Measurements from ENCODE around the gene PRPF18.

The PRPF18 gene

GRCh38 chr10:13631594-13631993 lies 44.8 kb downstream of the PRPF18 start:
- Histone ChIP-seq H3K27me3 (ENCODE audit: control insufficient read depth, insufficient read depth, low read length) (no peaks in the 10 kb centered on the region), H3K36me3 (ENCODE audit: control insufficient read depth, insufficient read depth, low read length) (no peaks in the 10 kb centered on the region), H3K4me1 (ENCODE audit: control insufficient read depth, insufficient read depth, low read length) (peaks cover 5% of the 10 kb centered on the region), H3K4me3 (ENCODE audit: low read length) (no peak overlapping the region), H3K9ac (ENCODE audit: low read length) (no peak overlapping the region), H3K9me3 (ENCODE audit: control insufficient read depth, low read length) (no peaks in the 10 kb centered on the region)

GRCh38 chr10:13632440-13632839 lies 45.7 kb downstream of the PRPF18 start:
- Histone ChIP-seq H3K4me3 (ENCODE audit: low read length) (no peak overlapping the region), H3K4me1 (ENCODE audit: control insufficient read depth, insufficient read depth, low read length) (peaks cover 13% of the 10 kb centered on the region), H3K27me3 (ENCODE audit: control insufficient read depth, insufficient read depth, low read length) (no peaks in the 10 kb centered on the region), H3K36me3 (ENCODE audit: control insufficient read depth, insufficient read depth, low read length) (no peaks in the 10 kb centered on the region), H3K9me3 (ENCODE audit: control insufficient read depth, low read length) (no peaks in the 10 kb centered on the region), H3K9ac (ENCODE audit: low read length) (no peak overlapping the region)

- H3K4me3 ChIP-seq (ENCODE audit: low read length) = no peak overlapping the region
- H3K9ac ChIP-seq (ENCODE audit: low read length) = no peak overlapping the region
- peaks cover 13% of the 10 kb centered on the region for H3K4me1 ChIP-seq (ENCODE audit: control insufficient read depth, insufficient read depth, low read length)
- no peaks in the 10 kb centered on the region for H3K27me3 ChIP-seq (ENCODE audit: control insufficient read depth, insufficient read depth, low read length)
- H3K9me3 ChIP-seq (ENCODE audit: control insufficient read depth, low read length) = no peaks in the 10 kb centered on the region
- no peaks in the 10 kb centered on the region for H3K36me3 ChIP-seq (ENCODE audit: control insufficient read depth, insufficient read depth, low read length)
Measured at GRCh38 chr10:13632884-13633440, 46.2 kb downstream of the PRPF18 start.

- H3K36me3 ChIP-seq (ENCODE audit: control insufficient read depth, insufficient read depth, low read length) = no peaks in the 10 kb centered on the region
- no peak overlapping the region for H3K9ac ChIP-seq (ENCODE audit: low read length)
- peaks cover 13% of the 10 kb centered on the region for H3K4me1 ChIP-seq (ENCODE audit: control insufficient read depth, insufficient read depth, low read length)
- no peak overlapping the region for H3K4me3 ChIP-seq (ENCODE audit: low read length)
- no peaks in the 10 kb centered on the region for H3K27me3 ChIP-seq (ENCODE audit: control insufficient read depth, insufficient read depth, low read length)
- H3K9me3 ChIP-seq (ENCODE audit: control insufficient read depth, low read length) = no peaks in the 10 kb centered on the region
Measured at GRCh38 chr10:13633689-13634088, 46.9 kb downstream of the PRPF18 start.

GRCh38 chr10:13634207-13634606 lies 47.4 kb downstream of the PRPF18 start:
- Histone ChIP-seq H3K4me3 (ENCODE audit: low read length) (no peak overlapping the region), H3K27me3 (ENCODE audit: control insufficient read depth, insufficient read depth, low read length) (no peaks in the 10 kb centered on the region), H3K4me1 (ENCODE audit: control insufficient read depth, insufficient read depth, low read length) (peaks cover 13% of the 10 kb centered on the region), H3K9me3 (ENCODE audit: control insufficient read depth, low read length) (no peaks in the 10 kb centered on the region), H3K36me3 (ENCODE audit: control insufficient read depth, insufficient read depth, low read length) (no peaks in the 10 kb centered on the region), H3K9ac (ENCODE audit: low read length) (no peak overlapping the region)

GRCh38 chr10:13636776-13637175 lies 50.0 kb downstream of the PRPF18 start:
- Histone ChIP-seq H3K36me3 (ENCODE audit: control insufficient read depth, insufficient read depth, low read length) (no peaks in the 10 kb centered on the region), H3K4me3 (ENCODE audit: low read length) (no peak overlapping the region), H3K4me1 (ENCODE audit: control insufficient read depth, insufficient read depth, low read length) (peaks cover 13% of the 10 kb centered on the region), H3K9me3 (ENCODE audit: control insufficient read depth, low read length) (no peaks in the 10 kb centered on the region), H3K9ac (ENCODE audit: low read length) (no peak overlapping the region), H3K27me3 (ENCODE audit: control insufficient read depth, insufficient read depth, low read length) (no peaks in the 10 kb centered on the region)

GRCh38 chr10:13637303-13637856 lies 50.6 kb downstream of the PRPF18 start:
- Histone ChIP-seq H3K4me3 (ENCODE audit: low read length) (no peak overlapping the region), H3K4me1 (ENCODE audit: control insufficient read depth, insufficient read depth, low read length) (peaks cover 13% of the 10 kb centered on the region), H3K9ac (ENCODE audit: low read length) (no peak overlapping the region), H3K27me3 (ENCODE audit: control insufficient read depth, insufficient read depth, low read length) (no peaks in the 10 kb centered on the region), H3K36me3 (ENCODE audit: control insufficient read depth, insufficient read depth, low read length) (peaks cover 1% of the 10 kb centered on the region), H3K9me3 (ENCODE audit: control insufficient read depth, low read length) (no peaks in the 10 kb centered on the region)

GRCh38 chr10:13637894-13638293 lies 51.1 kb downstream of the PRPF18 start:
- Histone ChIP-seq H3K9ac (ENCODE audit: low read length) (no peak overlapping the region), H3K9me3 (ENCODE audit: control insufficient read depth, low read length) (no peaks in the 10 kb centered on the region), H3K36me3 (ENCODE audit: control insufficient read depth, insufficient read depth, low read length) (peaks cover 4% of the 10 kb centered on the region), H3K4me3 (ENCODE audit: low read length) (no peak overlapping the region), H3K27me3 (ENCODE audit: control insufficient read depth, insufficient read depth, low read length) (no peaks in the 10 kb centered on the region), H3K4me1 (ENCODE audit: control insufficient read depth, insufficient read depth, low read length) (peaks cover 13% of the 10 kb centered on the region)

- Histone ChIP-seq H3K36me3 (ENCODE audit: control insufficient read depth, insufficient read depth, low read length) (peaks cover 9% of the 10 kb centered on the region), H3K4me3 (ENCODE audit: low read length) (no peak overlapping the region)
Measured at GRCh38 chr10:13642293-13642692, 55.5 kb downstream of the PRPF18 start.

GRCh38 chr10:13643016-13643415 lies 56.3 kb downstream of the PRPF18 start:
- Histone ChIP-seq H3K4me3 (ENCODE audit: low read length) (no peak overlapping the region), H3K36me3 (ENCODE audit: control insufficient read depth, insufficient read depth, low read length) (peaks cover 9% of the 10 kb centered on the region), H3K27me3 (ENCODE audit: control insufficient read depth, insufficient read depth, low read length) (no peaks in the 10 kb centered on the region), H3K4me1 (ENCODE audit: control insufficient read depth, insufficient read depth, low read length) (no peaks in the 10 kb centered on the region), H3K9me3 (ENCODE audit: control insufficient read depth, low read length) (no peaks in the 10 kb centered on the region), H3K9ac (ENCODE audit: low read length) (no peak overlapping the region)

More at GRCh38 chr10:13642293-13642692, 55.5 kb downstream of the PRPF18 start:
- H3K9ac ChIP-seq (ENCODE audit: low read length) = no peak overlapping the region
- H3K4me1 ChIP-seq (ENCODE audit: control insufficient read depth, insufficient read depth, low read length) = peaks cover 2% of the 10 kb centered on the region
- H3K9me3 ChIP-seq (ENCODE audit: control insufficient read depth, low read length) = no peaks in the 10 kb centered on the region
- no peaks in the 10 kb centered on the region for H3K27me3 ChIP-seq (ENCODE audit: control insufficient read depth, insufficient read depth, low read length)

- Histone ChIP-seq H3K4me3 (ENCODE audit: low read length) (no peak overlapping the region), H3K9me3 (ENCODE audit: control insufficient read depth, low read length) (no peaks in the 10 kb centered on the region), H3K9ac (ENCODE audit: low read length) (no peak overlapping the region), H3K36me3 (ENCODE audit: control insufficient read depth, insufficient read depth, low read length) (peaks cover 9% of the 10 kb centered on the region), H3K27me3 (ENCODE audit: control insufficient read depth, insufficient read depth, low read length) (no peaks in the 10 kb centered on the region), H3K4me1 (ENCODE audit: control insufficient read depth, insufficient read depth, low read length) (no peaks in the 10 kb centered on the region)
Measured at GRCh38 chr10:13644866-13645265, 58.1 kb downstream of the PRPF18 start.

GRCh38 chr10:13648425-13648824 lies 61.7 kb downstream of the PRPF18 start:
- H3K9ac ChIP-seq (ENCODE audit: low read length) = no peak overlapping the region
- H3K36me3 ChIP-seq (ENCODE audit: control insufficient read depth, insufficient read depth, low read length) = peaks cover 14% of the 10 kb centered on the region
- H3K4me1 ChIP-seq (ENCODE audit: control insufficient read depth, insufficient read depth, low read length) = no peaks in the 10 kb centered on the region
- H3K9me3 ChIP-seq (ENCODE audit: control insufficient read depth, low read length) = no peaks in the 10 kb centered on the region
- H3K27me3 ChIP-seq (ENCODE audit: control insufficient read depth, insufficient read depth, low read length) = no peaks in the 10 kb centered on the region
- no peak overlapping the region for H3K4me3 ChIP-seq (ENCODE audit: low read length)
